Lower leg skin (tissue), 3 donors: Measurements from ENCODE around the gene ZNF672.

ENCODE experiments used
- POLR2A ChIP-seq, 2 donors: fragments of 450-650 bp; IDR thresholded peaks; one replicate each; pipeline ENCODE4 v1.6.1; 2016 to 2017; ENCODE audit warnings: antibody characterized with exemption in 2 of 2, mild to moderate bottlenecking in 1 of 2, moderate library complexity in 1 of 2
- TF ChIP-seq, protein P1 (sequence below), 3 donors: fragments of 450-650 bp; IDR thresholded peaks; one replicate each; pipeline ENCODE4 v1.5.1; 2016; ENCODE audit warnings: antibody characterized with exemption in 3 of 3, mild to moderate bottlenecking in 3 of 3, moderate library complexity in 2 of 3

DNA sequence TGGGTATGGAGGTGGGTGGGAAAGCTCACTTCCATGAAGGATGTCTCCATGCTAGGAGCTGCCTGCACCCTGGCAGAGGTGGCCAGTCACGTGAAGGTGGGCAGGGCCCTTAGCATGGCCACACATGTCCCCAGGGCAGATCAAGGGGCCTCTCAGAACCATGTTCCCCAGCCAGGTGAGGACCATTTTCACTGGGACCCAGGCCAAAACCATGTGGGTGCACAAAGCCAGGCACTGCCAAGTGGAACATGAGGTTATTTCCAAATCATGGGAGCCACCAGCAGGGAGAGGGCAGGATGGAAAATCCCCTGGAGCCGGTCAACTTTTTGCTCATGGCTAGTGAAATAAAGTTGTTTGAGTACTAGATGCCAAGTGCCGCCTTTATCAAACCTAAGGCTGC lies 11.1 kb downstream of the ZNF672 start:
- TF ChIP-seq, protein P1, sequence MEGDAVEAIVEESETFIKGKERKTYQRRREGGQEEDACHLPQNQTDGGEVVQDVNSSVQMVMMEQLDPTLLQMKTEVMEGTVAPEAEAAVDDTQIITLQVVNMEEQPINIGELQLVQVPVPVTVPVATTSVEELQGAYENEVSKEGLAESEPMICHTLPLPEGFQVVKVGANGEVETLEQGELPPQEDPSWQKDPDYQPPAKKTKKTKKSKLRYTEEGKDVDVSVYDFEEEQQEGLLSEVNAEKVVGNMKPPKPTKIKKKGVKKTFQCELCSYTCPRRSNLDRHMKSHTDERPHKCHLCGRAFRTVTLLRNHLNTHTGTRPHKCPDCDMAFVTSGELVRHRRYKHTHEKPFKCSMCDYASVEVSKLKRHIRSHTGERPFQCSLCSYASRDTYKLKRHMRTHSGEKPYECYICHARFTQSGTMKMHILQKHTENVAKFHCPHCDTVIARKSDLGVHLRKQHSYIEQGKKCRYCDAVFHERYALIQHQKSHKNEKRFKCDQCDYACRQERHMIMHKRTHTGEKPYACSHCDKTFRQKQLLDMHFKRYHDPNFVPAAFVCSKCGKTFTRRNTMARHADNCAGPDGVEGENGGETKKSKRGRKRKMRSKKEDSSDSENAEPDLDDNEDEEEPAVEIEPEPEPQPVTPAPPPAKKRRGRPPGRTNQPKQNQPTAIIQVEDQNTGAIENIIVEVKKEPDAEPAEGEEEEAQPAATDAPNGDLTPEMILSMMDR (IDR thresholded peaks at IDR 0.05), result no peak
- no peak for TF ChIP-seq POLR2A (IDR thresholded peaks at IDR 0.05)
